HPDE6-E6E7 (cell line): Measurements from ENCODE around the gene CPNE8.
A peak's percentile ranks its signal among the peaks of the same experiment; 100 is the strongest.
"Not testable (repeated sequence)": the region's sequence is repeated elsewhere in the genome, so short reads cannot be mapped to it uniquely, and the experiment has no call there.

ENCODE experiments used
- DNase-seq: peaks from one replicate; pipeline ENCODE4 v3.0.0; 2011; ENCODE audit warnings: missing footprints; ENCODE audit errors: extremely low spot score

Gene CPNE8

DNA sequence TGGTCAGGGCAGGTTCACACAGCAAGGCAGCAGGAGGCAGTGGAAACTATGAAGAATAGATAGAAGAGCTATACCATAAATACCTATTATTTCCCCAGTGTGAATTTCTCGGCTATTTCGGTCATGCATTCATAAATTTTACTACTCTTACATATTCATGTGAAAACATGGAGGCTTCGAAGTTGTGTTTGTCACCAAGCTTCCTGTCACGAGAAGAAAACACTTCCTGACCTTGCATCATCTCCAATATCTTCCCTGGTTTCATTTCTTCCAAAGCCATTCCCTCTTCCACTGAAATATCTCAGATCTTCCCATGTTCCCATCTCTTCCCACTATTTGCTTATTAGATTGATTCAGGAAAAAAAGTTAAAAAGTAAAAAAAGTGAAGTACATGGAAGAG lies 80.4 kb downstream of the CPNE8 start:
- DNase-seq = no peak

DNA sequence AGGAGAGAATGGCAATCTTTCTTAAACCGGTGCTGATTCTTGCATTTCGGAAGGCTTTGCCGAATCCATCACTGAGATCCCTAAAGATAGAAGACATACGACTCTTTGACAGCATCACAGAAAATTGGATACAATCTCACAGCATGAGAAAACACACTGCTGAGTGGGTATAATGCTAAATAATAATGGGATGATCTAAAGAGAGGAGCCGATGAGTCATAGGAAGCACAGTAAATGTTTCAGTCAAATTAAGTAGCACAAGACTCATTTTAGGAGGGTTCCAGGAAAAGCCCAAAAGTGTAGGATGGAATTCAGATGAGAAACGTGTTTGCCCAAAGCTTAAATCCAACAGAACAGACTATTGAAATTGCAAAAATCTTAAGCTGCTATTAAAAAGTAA lies 81.7 kb downstream of the CPNE8 start:
- no peak for DNase-seq

DNA sequence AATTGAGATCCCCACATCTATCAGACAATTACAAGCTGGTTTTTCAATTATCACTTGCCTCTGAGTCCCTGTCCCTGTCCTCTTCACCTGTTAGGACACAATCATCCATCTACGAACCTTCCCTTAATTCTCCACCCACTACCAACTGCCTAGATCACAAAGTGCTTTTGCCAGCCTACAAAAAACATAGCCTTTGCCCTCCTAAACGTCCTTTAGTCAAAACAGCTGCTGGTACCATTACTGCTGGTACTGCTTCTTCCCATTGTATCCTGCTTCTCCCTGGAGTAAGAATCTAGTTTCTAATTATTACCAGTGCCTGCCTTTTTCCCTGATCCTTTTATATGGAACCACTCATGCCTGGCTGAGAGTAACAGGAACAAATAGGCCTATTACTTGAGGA lies 82.1 kb downstream of the CPNE8 start:
- DNase-seq = no peak

DNA sequence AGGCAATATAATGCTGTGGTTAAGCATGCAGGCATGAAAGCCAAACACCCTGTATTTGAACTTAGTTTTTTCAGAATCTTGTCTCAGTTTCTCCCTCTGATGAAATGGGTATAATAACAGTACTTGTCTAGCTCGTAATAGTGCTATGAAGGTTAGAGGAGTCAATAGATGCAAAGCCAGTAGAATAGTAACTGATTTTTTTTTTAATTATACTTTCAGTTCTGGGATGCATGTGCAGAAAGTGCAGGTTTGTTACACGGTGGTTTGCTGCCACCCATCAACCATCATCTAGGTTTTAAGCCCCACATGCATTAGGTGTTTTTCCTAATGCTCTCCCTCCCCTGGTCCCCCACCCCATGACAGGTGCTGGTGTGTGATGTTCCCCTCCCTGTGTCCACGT lies 87.4 kb downstream of the CPNE8 start:
- DNase-seq = no peak

DNA sequence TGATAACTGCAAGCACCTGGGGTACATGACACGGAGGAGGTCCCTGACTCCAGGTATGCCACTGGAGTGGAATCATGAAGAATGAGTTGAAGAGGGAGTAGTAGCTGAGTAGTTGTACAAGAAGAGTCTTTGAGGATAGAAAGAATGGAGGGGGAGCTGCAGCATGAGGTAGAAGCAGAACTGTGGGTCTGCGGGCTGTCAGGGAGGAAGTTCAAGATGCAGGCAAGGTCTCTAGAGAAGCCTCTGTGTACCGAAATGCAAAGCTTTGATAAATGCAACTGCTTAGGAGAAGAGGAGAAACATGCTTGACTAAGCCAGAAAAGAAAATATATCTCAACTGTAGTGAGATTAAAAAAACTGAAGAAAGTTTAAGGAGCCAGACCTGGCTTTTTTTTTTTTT lies 91.5 kb downstream of the CPNE8 start:
- DNase-seq = no peak

DNA sequence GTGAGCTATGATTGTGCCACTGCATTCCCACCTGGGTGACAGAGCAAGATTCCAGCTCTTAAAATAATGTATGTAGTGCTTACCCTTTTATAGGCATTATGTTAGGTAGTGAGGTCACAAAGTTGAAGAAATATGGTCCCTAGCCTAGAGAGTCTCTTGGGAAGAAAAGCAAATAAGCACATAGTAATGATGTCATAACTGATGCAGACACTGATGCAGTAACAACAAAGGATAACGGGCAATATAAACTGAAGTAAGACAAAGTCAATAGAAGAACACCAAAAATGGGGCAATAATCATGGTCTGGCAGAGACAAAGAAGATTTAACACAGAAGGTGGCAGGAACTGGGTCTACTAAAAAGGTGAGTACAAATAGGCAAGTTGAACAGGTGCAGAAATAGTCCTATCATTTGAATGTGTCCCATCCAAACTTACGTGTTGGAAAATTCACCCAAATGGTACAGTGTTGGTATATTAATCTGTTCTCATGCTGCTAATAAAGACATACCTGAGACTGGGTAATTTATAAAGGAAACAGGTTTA lies 93.5 kb downstream of the CPNE8 start:
- DNase-seq = no peak

DNA sequence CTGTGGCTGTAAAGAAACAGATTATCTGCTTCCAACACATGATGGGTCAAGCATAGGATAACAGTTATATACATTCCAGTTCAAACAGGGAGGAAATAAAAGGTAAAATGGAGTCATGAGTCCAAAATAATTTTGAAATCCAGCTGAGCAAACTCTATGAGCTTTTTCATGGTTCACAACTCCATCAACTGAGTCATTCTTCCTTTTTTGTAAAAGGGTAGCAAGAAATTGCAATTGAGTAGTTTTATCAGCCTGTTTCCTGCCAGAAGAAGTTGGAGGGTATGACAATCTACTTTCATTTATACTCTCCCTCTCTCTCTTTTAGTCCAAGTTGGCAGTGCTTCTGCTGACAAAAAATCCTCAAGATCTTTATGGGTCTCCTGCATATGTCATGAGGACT lies 95.6 kb downstream of the CPNE8 start:
- DNase-seq = no peak

DNA sequence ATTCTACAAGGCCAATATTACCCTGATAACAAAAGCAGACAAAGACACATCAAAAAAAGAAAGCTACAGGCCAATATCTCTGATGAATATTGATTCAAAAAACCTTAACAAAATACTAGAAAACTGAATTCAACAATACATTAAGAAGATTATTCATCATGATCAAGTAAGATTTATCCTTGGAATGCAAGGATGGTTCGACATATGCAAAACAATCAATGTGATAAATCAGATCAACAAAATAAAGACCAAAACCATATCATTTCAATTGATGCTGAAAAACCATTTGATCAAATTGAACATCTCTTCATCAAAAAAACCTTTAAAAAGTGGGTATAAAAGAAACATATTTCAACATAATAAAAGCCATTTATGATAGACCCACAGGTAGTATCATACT lies 117.3 kb downstream of the CPNE8 start:
- no peak for DNase-seq

DNA sequence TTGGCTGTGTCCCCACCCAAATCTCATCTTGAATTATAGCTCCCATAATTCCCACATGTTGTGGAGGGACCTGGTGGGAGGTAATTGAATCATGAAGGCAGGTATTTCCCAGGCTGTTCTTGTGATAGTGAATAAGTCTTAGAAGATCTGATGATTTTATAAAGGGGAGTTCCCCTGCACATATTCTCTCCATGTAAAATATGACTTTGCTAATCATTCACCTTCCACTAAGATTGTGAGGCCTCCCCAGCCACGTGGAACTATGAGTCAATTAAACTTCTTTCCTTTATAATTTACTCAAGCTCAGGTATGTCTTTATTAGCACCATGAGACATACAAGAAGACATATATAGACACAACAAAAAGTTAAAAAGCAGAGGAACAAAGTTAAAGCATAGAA lies 120.0 kb downstream of the CPNE8 start:
- DNase-seq = no peak

DNA sequence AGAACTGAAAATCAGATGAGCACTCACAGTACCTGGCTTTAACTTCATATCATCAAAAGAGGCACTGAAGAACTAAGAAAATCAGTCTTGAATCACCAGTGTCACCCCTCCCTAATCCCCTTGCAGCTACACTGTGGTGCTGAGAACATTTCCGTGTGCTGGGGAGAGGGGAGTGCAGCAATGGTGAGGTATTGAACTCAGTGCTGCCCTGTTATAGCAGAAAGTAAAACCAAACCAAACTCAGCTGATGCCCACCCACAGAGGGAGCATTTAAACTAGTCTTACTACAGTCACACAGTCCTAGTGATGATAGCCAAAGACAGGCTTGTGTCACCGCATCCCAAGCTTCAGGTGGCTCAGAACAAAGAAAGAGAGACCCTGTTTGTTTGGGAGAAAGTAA lies 122.1 kb downstream of the CPNE8 start:
- DNase-seq = no peak

DNA sequence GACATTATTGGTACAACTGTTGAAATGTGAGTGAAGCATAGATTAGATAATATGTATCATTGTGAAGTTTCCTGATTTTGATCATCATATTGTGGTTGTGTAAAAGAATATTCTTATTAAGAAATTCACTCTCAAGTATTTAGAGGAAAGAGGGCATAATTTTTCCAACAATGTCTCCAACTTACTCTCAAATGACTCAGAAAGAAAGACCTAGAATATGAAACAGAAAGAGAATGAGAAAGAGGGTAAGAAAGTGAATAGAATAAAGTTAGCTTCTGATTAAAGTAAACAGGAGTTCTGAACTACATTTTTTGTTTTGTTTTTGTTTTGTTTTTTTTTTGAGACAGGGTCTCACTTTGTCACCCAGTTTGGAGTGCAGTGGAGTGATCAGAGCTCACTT lies 123.0 kb downstream of the CPNE8 start:
- no peak for DNase-seq

DNA sequence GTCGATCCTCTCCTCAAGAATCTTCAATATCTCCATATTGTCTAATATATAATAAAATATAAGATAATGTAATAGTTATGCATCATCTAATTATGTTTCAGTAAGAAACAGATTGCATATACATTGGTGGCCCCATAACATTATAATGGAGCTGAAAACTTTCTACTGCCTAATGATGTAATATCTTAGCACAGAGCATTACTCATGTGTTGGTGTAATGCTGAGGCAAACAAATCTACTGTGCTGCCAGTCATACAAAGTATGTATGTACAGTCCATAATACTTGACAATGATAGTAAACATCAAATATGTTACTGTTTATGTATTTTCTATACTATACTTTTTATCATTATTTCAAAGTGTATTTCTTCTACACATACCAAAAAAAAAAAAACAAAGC lies 128.7 kb downstream of the CPNE8 start:
- DNase-seq = no peak

DNA sequence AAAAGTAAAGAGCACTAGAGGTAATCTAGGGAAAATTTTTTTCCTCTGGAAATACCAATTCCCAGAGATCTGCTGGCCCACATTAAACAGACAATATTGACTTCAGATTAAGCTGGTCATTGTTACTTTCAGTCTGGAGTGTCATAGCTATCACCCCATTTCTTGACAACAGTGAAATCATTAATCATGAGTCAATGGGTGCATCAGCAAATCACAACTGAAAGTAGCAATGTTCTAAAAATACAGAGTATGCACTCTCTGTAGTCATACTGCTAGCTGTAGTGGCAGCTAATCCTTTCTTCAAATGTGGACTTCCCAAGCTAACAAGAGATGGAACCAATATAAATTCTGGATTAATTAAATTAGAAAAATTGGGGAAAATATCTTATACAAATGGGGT lies 129.9 kb downstream of the CPNE8 start:
- DNase-seq = no peak

DNA sequence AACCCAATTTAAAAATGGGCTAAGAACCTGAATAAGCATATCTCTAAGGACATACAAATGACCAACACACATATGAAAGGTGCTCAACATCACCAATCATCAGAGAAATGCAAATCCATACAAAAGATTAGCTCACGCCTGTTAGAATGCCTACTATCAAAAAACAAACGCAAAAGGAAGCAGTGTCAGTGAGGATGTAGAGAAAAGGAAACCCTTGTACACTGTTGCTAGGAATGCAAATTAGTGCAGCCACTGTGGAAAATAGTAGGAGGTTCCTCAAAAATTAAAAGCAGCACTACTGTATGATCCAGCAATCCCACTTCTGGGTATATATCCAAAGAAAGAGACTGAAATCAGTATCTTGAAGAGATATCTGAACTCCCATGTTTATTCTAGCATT lies 133.0 kb downstream of the CPNE8 start:
- no peak for DNase-seq

DNA sequence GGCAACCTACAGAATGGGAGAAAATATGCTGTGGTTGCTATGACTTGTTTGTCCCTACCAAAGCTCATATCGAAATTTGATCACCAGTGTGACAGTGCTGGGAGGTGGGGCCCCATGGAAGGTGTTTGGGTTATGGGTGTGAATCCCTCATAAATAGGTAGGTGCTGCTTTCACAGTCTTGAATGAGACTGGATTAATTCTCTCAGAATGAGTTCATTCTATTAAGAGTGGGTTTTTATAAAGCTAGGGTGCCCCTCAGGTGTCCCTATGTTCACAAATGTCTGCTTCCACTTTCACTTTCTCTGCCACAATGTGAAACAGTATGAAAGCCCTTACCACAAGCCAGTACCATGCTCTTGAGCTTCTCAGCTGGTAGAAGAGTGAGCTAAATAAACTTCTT lies 133.5 kb downstream of the CPNE8 start:
- DNase-seq = no peak

DNA sequence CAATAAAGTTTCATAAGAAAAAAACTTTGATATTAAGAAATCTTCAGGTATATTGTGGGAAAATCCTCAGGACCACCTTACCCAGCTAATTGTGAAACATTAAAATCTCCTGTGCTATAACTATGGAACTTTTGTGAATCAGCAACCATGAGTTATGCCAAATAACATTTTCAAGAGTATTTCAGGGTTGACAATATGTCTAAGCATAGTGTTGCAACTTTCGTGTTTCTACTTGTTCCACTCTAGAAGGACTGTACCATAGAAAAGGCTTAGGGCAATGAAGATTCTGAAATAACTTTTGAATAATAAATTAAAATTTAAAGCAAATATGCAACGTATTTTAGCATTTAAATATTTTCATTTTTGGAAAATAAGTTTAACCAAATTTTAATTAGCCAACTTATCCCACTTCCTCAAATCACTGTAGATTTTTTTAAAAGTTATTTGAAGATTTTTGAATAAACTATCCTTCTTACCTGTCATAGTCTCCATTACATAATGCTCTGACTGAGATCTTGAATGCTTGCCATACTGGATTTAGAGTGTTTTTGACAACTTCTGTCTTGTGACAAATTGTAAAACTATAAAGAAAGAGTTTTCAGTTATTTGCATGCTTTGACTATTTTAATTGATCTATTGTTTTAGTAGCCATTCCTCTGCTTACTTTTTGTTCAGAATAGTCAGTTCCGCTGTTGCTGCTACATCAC lies 143.6 kb downstream of the CPNE8 start:
- peak; percentile 47 for DNase-seq

DNA sequence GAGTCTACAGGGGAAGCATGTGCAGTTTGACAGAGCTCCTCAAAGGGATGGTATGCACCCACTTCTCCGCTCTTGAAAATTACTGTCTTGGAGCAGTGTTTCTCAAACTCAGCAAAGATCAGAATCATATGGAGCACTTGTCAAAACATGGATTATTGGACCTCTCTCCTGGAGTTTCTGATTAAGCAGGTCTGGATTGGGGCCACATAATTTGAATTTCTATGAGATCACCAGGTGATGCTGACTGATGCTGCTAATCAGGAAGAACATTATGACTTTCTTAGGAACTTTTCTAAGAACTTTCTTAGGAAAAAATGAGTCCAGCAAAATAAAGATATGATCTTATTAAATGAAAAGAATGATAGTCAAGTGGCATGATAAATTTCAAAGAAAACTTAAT lies 144.3 kb downstream of the CPNE8 start:
- no peak for DNase-seq

DNA sequence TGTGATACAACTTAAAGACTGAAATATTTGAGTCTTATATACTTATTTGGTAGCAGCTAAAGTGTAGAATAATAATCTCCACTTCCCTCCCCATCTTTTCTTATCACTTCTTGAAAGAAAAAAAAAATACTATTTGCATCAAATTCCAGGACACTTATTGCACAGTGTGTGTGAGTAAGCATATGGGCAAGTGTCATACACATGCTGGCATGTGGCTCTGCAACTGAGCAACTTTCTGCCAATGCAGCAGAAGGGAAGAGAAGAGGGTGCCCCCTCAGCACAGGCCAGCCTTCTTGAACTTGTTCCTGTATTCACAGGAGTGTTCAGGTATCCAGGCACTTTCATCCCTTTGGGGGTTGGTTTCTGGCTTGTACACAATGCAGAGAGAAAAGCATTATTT lies 145.8 kb downstream of the CPNE8 start:
- DNase-seq = no peak

DNA sequence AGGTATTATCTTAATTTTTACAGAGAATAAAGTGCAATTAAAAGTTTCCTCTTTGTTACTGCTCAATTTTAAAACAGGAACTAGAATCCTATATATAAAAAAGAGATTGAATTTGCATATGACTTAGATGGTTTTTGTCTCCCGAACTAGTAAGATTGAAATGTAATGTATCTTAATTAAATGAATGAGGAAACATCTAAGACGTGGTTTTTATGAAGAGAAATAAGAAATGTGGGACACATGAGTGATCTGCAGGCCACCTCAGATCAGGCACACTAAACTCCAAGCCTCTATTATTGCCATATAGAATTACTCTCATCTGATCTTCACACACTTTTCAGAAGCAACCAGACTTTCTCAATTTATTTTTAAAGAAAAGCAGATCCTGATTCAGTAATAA lies 158.6 kb downstream of the CPNE8 start:
- DNase-seq = no peak

DNA sequence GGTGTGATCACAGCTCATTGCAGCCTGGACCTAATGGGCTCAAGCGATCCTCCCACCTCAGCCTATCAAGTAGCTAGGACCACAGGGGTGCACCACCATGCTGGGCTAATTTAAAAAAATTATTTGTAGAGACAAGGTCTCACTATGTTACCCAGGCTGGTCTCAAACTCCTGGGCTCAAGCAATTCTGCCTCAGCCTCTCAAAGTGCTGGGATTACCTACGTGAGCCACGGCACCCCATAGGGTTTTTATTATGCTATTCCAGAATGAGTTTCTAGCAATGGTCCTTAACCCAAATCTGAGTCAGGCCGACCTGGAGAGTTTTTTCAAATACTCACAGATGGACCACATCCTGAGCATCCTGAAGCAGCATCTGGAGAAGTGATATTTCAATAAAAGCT lies 159.8 kb downstream of the CPNE8 start:
- no peak for DNase-seq

DNA sequence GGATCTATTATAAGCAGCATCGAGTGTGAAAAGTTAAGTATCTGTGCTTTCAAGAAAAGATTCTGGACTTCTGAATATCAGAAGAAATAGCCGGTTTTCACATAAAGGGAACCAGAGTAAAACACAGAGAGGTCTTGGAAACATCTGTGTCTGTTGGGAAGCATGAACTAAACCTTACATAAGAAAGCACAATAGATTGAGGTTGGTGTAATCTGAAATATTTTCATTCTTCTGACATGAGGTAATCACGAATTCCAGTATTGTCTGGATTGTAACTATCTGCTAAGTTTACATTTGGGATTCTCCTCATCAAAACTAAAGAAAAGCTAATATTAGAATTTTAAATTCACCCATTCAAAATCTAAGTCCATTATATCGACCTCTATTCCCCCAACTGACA lies 161.3 kb downstream of the CPNE8 start:
- DNase-seq = no peak

DNA sequence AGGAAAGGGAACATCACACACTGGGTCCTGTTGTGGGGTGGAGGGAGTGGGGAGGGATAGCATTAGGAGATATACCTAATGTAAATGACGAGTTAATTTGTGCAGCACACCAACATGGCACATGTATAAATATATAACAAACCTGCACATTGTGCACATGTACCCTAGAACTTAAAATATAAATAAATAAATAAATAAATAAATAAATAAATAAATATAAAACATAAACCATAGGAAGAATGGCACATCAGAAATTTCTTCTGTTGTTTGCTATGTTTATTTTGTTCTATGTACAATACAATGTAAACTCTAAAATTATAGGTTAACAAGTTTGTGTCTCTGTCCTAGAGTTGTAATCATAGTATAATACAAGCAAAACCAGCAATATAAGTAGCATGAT lies 162.9 kb downstream of the CPNE8 start:
- DNase-seq = not testable (repeated sequence)

DNA sequence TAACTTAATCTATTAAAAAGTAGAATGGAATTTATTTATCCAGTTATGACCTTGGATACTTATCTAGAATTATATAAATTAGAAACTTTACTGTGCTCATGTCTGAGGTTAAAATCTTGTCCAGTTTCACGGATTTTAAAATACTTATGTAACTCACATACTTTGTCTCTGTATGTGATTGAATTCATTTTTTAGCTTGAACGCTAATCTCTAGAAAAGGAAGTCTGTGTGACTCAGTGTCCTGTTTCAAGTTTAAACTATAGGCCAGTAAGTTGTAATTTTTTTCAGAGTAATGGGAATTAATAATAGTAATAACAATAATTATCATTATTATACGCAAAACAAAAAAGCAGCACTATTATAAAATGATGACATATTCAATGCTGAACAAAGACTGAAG lies 168.6 kb downstream of the CPNE8 start:
- no peak for DNase-seq

DNA sequence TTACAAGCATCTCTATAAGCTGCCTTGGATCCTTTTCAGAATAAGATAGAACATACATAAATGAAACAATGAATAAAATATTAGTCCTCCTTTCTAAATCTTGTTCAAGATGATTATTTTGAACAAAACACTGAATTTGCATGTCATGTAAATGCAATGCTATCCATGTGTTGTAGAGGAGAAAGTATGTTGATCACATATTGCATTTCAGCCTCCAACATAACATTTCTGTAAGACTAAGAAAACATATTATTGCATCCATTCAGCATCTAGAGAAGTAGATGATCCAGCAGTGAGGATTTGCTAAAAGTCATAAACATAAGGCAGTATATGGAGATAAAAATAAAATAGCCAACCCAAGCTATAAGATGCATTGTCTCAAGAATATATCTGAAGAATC lies 172.6 kb downstream of the CPNE8 start:
- DNase-seq = no peak
